HG03103 (cell line): ENCODE data around the gene FAM168A.

Experiments used
- ATAC-seq: cut with Tn5 transposase; IDR thresholded peaks from one replicate; pipeline ENCODE4 v1.9.1; 2021; ENCODE audit warnings: low read depth; ENCODE audit not compliant: unreplicated experiment

The FAM168A gene

GRCh38 chr11:73359341-73359740 lies 238.6 kb downstream of the FAM168A start:
- ATAC-seq, result no peak

- no peak for ATAC-seq
Measured at GRCh38 chr11:73358071-73358470, 239.8 kb downstream of the FAM168A start.

GRCh38 chr11:73356979-73357860 lies 240.7 kb downstream of the FAM168A start:
- ATAC-seq, result no peak

GRCh38 chr11:73355109-73355508 lies 242.8 kb downstream of the FAM168A start:
- ATAC-seq, result no peak

GRCh38 chr11:73353422-73353821 lies 244.5 kb downstream of the FAM168A start:
- ATAC-seq, result no peak

GRCh38 chr11:73350908-73351636 lies 246.8 kb downstream of the FAM168A start:
- no peak for ATAC-seq
